HEK293 (cell line): ENCODE measurements around the gene ZIC5.

Experiments used
- CTCF ChIA-PET: fragments of 350-600 bp; formaldehyde crosslinking; extraction: SDS; loops from one replicate; lab custom pipeline; 2021; ENCODE audit warnings: antibody characterized with exemption; lab: Yijun Ruan, JAX
- POLR2A ChIA-PET: fragments of 300-600 bp; formaldehyde crosslinking; extraction: SDS; loops from one replicate; lab custom pipeline; 2020; ENCODE audit warnings: antibody characterized with exemption, inconsistent platforms; lab: Yijun Ruan, JAX
- H3K27ac ChIP-seq: fragments of 200-500 bp; sonication (Bioruptor generic); 2 replicates; pipeline ENCODE4 v1.5.1; 2014; ENCODE audit warnings: low read depth, low read length, control low read depth, inconsistent platforms; ENCODE audit errors: extremely low read depth
- H3K36me3 ChIP-seq, 2 experiments: fragments of 200-500 bp in 1 of 2; sonication (Bioruptor generic) in 1 of 2; 1 replicate in 1 of 2; 2 replicates in 1 of 2; pipeline ENCODE4 v1.5.1; 2014 to 2017; ENCODE audit warnings: inconsistent platforms in 2 of 2, low read length in 2 of 2; ENCODE audit not compliant: control insufficient read depth in 2 of 2, insufficient read depth in 1 of 2
- H3K4me1 ChIP-seq: fragments of 200-500 bp; sonication (Bioruptor generic); 2 replicates; pipeline ENCODE4 v1.5.1; 2014; ENCODE audit warnings: mild to moderate bottlenecking, low read length, inconsistent platforms; ENCODE audit not compliant: control insufficient read depth, insufficient read depth
- H3K4me3 ChIP-seq: 2 replicates; pipeline ENCODE4 v1.5.1; 2011; ENCODE audit warnings: low read depth, mild to moderate bottlenecking, control low read depth, low read length, moderate library complexity
- H3K9me3 ChIP-seq: fragments of 200-500 bp; sonication (Bioruptor generic); 2 replicates; pipeline ENCODE4 v1.5.1; 2014; ENCODE audit warnings: low read depth, low read length, inconsistent platforms; ENCODE audit not compliant: control insufficient read depth, insufficient read depth
- KLF17 ChIP-seq: fragments of 450-650 bp; formaldehyde crosslinking; IDR thresholded peaks from 2 replicates; pipeline ENCODE4 v1.5.1; 2016; ENCODE audit warnings: missing biosample characterization, missing genetic modification characterization
- KLF9 ChIP-seq: fragments of 450-650 bp; formaldehyde crosslinking; IDR thresholded peaks from 2 replicates; pipeline ENCODE4 v1.5.1; 2016; ENCODE audit warnings: missing biosample characterization, missing genetic modification characterization, low read depth
- PATZ1 ChIP-seq: fragments of 450-650 bp; formaldehyde crosslinking; IDR thresholded peaks from 2 replicates; pipeline ENCODE4 v1.5.1; 2016; ENCODE audit warnings: missing biosample characterization, missing genetic modification characterization
- SP2 ChIP-seq: fragments of 450-650 bp; formaldehyde crosslinking; IDR thresholded peaks from 2 replicates; pipeline ENCODE4 v1.5.1; 2016; ENCODE audit warnings: missing biosample characterization, missing genetic modification characterization
- YY1 ChIP-seq: fragments of 450-650 bp; formaldehyde crosslinking; IDR thresholded peaks from 2 replicates; pipeline ENCODE4 v1.5.1; 2018; ENCODE audit warnings: missing biosample characterization, missing genetic modification characterization
- ZBTB49 ChIP-seq: fragments of 450-650 bp; formaldehyde crosslinking; IDR thresholded peaks from 2 replicates; pipeline ENCODE4 v1.5.1; 2016; ENCODE audit warnings: missing biosample characterization, missing genetic modification characterization, low read depth
- ZNF138 ChIP-seq: fragments of 450-650 bp; formaldehyde crosslinking; IDR thresholded peaks from 2 replicates; pipeline ENCODE4 v1.5.1; 2016; ENCODE audit warnings: missing biosample characterization, missing genetic modification characterization, borderline replicate concordance
- ZNF2 ChIP-seq: fragments of 450-650 bp; formaldehyde crosslinking; IDR thresholded peaks from 2 replicates; pipeline ENCODE4 v1.5.1; 2016; ENCODE audit warnings: missing biosample characterization, missing genetic modification characterization
- ZNF223 ChIP-seq: fragments of 450-650 bp; formaldehyde crosslinking; IDR thresholded peaks from 2 replicates; pipeline ENCODE4 v1.5.1; 2016; ENCODE audit warnings: missing biosample characterization, missing genetic modification characterization
- ZNF280C ChIP-seq: fragments of 450-650 bp; formaldehyde crosslinking; IDR thresholded peaks from 2 replicates; pipeline ENCODE4 v1.5.1; 2016; ENCODE audit warnings: missing biosample characterization, missing genetic modification characterization
- ZNF292 ChIP-seq: fragments of 450-650 bp; formaldehyde crosslinking; IDR thresholded peaks from 2 replicates; pipeline ENCODE4 v1.5.1; 2016; ENCODE audit warnings: low read depth, missing biosample characterization, missing genetic modification characterization, borderline replicate concordance
- ZNF335 ChIP-seq: fragments of 450-650 bp; formaldehyde crosslinking; conservative IDR thresholded peaks from 2 replicates; pipeline ENCODE4 v1.5.1; 2016; ENCODE audit warnings: missing biosample characterization, missing genetic modification characterization
- ZNF473 ChIP-seq: fragments of 450-650 bp; formaldehyde crosslinking; IDR thresholded peaks from 2 replicates; pipeline ENCODE4 v1.5.1; 2017; ENCODE audit warnings: missing biosample characterization, missing genetic modification characterization
- ZNF488 ChIP-seq: fragments of 450-650 bp; formaldehyde crosslinking; IDR thresholded peaks from 2 replicates; pipeline ENCODE4 v1.5.1; 2016; ENCODE audit warnings: missing biosample characterization, missing genetic modification characterization
- ZNF518A ChIP-seq: fragments of 450-650 bp; formaldehyde crosslinking; conservative IDR thresholded peaks from 2 replicates; pipeline ENCODE4 v1.5.1; 2016; ENCODE audit warnings: low read depth, missing biosample characterization, missing genetic modification characterization
- ZNF561 ChIP-seq: fragments of 450-650 bp; IDR thresholded peaks from 2 replicates; pipeline ENCODE4 v1.5.1; 2018; ENCODE audit warnings: missing biosample characterization, missing genetic modification characterization, borderline replicate concordance
- ZNF645 ChIP-seq: fragments of 450-650 bp; formaldehyde crosslinking; IDR thresholded peaks from 2 replicates; pipeline ENCODE4; 2016; ENCODE audit warnings: missing biosample characterization, missing genetic modification characterization
- ZNF658 ChIP-seq: fragments of 450-650 bp; formaldehyde crosslinking; IDR thresholded peaks from 2 replicates; pipeline ENCODE4; 2016; ENCODE audit warnings: missing biosample characterization, missing genetic modification characterization
- ZNF747 ChIP-seq: fragments of 450-650 bp; formaldehyde crosslinking; IDR thresholded peaks from 2 replicates; pipeline ENCODE4 v1.5.1; 2016; ENCODE audit warnings: missing biosample characterization, missing genetic modification characterization
- ZNF791 ChIP-seq: fragments of 450-650 bp; formaldehyde crosslinking; IDR thresholded peaks from 2 replicates; pipeline ENCODE4 v1.5.1; 2016; ENCODE audit warnings: missing biosample characterization, missing genetic modification characterization

ZIC5 gene

GRCh38 chr13:99969453-99969918, 2.1 kb downstream of the ZIC5 start:
- Histone ChIP-seq H3K4me3 (peak overlapping the region; percentile 73), H3K27ac (peak overlapping the region; percentile 100), H3K4me1 (peaks cover 9% of the 10 kb centered on the region), H3K36me3 (peaks cover 0 to 17% of the 10 kb centered on the region in 2 experiments; a peak in 2 of 3 replicates), H3K9me3 (no peaks in the 10 kb centered on the region)
- ChIA-PET CTCF (interaction anchor here (1.2 kb wide), 2 partner anchors 61 to 313 kb away, joined by 3 to 7 read pairs; no protein-coding TSS in a partner anchor), POLR2A (interaction anchor here (0.6 to 2.7 kb wide), 5 partner anchors 12 to 233 kb away, joined by 3 to 101 read pairs (median 6); partner anchors contain the start of genes PCCA and ZIC2)
- no peak for TF ChIP-seq KLF17 (tag by site-specific recombination)
- TF ChIP-seq ZNF645 (tag by site-specific recombination), result no peak
- TF ChIP-seq SP2 (tag by site-specific recombination), result peak; percentile 32; the same call in 1 of the 2 replicates
- no peak for TF ChIP-seq ZNF791 (tag by site-specific recombination)
- no peak for TF ChIP-seq ZNF747 (tag by site-specific recombination)
- no peak for TF ChIP-seq ZNF488 (tag by site-specific recombination)
- TF ChIP-seq ZNF138 (tag by site-specific recombination), result no peak
- peak; percentile 16; the same call in 1 of the 2 replicates for TF ChIP-seq ZNF561
- TF ChIP-seq ZNF473, result no peak
- 0 out of 2 replicates have a peak, but pooled peaks have one; percentile 2 for TF ChIP-seq KLF9 (tag by site-specific recombination)
- TF ChIP-seq ZNF223 (tag by site-specific recombination), result no peak
- TF ChIP-seq ZNF2, result no peak
- TF ChIP-seq ZNF518A, result no peak
- TF ChIP-seq YY1 (tag by site-specific recombination), result no peak
- TF ChIP-seq ZBTB49, result no peak
- no peak for TF ChIP-seq ZNF280C
- no peak for TF ChIP-seq PATZ1
- TF ChIP-seq ZNF292 (tag by site-specific recombination), result no peak
- no peak for TF ChIP-seq ZNF658 (tag by site-specific recombination)
- peak; percentile 51 for TF ChIP-seq ZNF335 (tag by site-specific recombination)
